Measurements from ENCODE around the gene RNF207. TPM values are rescaled to one million over a fixed set of nuclear protein-coding genes. Genes with fewer than 3 reads are reported as not detected.

The RNF207 gene
- total and polyA plus RNA-seq, 9 donors, result 2.0 to 24.4 (median 7.7) TPM

GRCh38 chr1:6199298-6200187 is 6.4 kb upstream of the RNF207 start, which contains the start of gene RPL22:
Gene RPL22, minus strand, starts transcription at chr1:6199595. Its CDS starts 22 bp downstream, at chr1:6199573.
- DNase-seq, result peak; percentile 95 to 98 (median 96)
- no peaks in the 10 kb centered on the region for H3K27me3 ChIP-seq
- peak within 1 kb of the TSS; percentile 17 to 58 for H3K27ac ChIP-seq
- intact Hi-C loops (cut with DNase I), result loop anchor here in 1 of 4 donors (10.0 kb wide), 1 partner anchor 145 kb away; no protein-coding TSS in a partner anchor
- 0 to 2% (median 1%) methylated on average over 44 to 53 of the region's 53 CpGs for WGBS, 3 donors
- peaks cover 13% of the 10 kb centered on the region for H3K4me1 ChIP-seq (ENCODE audit: insufficient read depth)
- no peaks in the 10 kb centered on the region for H3K36me3 ChIP-seq
- peak within 1 kb of the TSS; percentile 71 for H3K4me3 ChIP-seq
- TF ChIP-seq CTCF (IDR thresholded peaks at IDR 0.05), result peak in 1 of 3 donors; percentile 32
- no peak for TF ChIP-seq EP300 (IDR thresholded peaks at IDR 0.05)
- H3K9me3 ChIP-seq, result no peaks in the 10 kb centered on the region

- peaks cover 16% of the 10 kb centered on the region for H3K4me1 ChIP-seq (ENCODE audit: insufficient read depth)
Measured at GRCh38 chr1:6200188-6200809, 5.6 kb upstream of the RNF207 start.

GRCh38 chr1:6202256-6202655 is 3.7 kb upstream of the RNF207 start:
- Histone ChIP-seq H3K4me3 (no peak overlapping the region), H3K36me3 (no peaks in the 10 kb centered on the region), H3K9me3 (no peaks in the 10 kb centered on the region), H3K27me3 (no peaks in the 10 kb centered on the region), H3K27ac (no peak overlapping the region), H3K4me1 (ENCODE audit: insufficient read depth) (peaks cover 20% of the 10 kb centered on the region)
- 83 to 89% (median 85%) methylated on average over 7 of the region's 7 CpGs for WGBS, 3 donors
- TF ChIP-seq POLR2A (IDR thresholded peaks at IDR 0.05) (no peak), CTCF (IDR thresholded peaks at IDR 0.05) (no peak), EP300 (IDR thresholded peaks at IDR 0.05) (no peak)
- intact Hi-C loops (cut with DNase I), result loop anchor here in 1 of 4 donors (10.0 kb wide), 1 partner anchor 147 kb away; no protein-coding TSS in a partner anchor
- no peak for DNase-seq

More at GRCh38 chr1:6200188-6200809, 5.6 kb upstream of the RNF207 start:
- H3K27me3 ChIP-seq, result no peaks in the 10 kb centered on the region
- no peak for DNase-seq
- H3K4me3 ChIP-seq, result peak overlapping the region; percentile 71
- no peaks in the 10 kb centered on the region for H3K9me3 ChIP-seq
- TF ChIP-seq CTCF (IDR thresholded peaks at IDR 0.05) (no peak), EP300 (IDR thresholded peaks at IDR 0.05) (no peak), POLR2A (IDR thresholded peaks at IDR 0.05) (no peak)
- H3K36me3 ChIP-seq, result no peaks in the 10 kb centered on the region
- H3K27ac ChIP-seq, result peak overlapping the region in 1 of 2 donors; percentile 58
- intact Hi-C loops (cut with DNase I), result loop anchor here in 1 of 4 donors (10.0 kb wide), 1 partner anchor 145 kb away; no protein-coding TSS in a partner anchor
- 62 to 67% (median 62%) methylated on average over 10 of the region's 10 CpGs for WGBS, 3 donors

- Histone ChIP-seq H3K4me3 (peak overlapping the region; percentile 38), H3K27ac (no peak overlapping the region), H3K4me1 (ENCODE audit: insufficient read depth) (peaks cover 13% of the 10 kb centered on the region), H3K27me3 (no peaks in the 10 kb centered on the region), H3K9me3 (no peaks in the 10 kb centered on the region), H3K36me3 (no peaks in the 10 kb centered on the region)
- intact Hi-C loops (cut with DNase I), result loop anchor here in 1 of 4 donors (10.0 kb wide), 1 partner anchor 152 kb away; no protein-coding TSS in a partner anchor
- 8 to 12% (median 11%) methylated on average over 19 to 25 of the region's 25 CpGs for WGBS, 3 donors
- DNase-seq, result no peak
- no peak for TF ChIP-seq POLR2A (IDR thresholded peaks at IDR 0.05)
- no peak for TF ChIP-seq CTCF (IDR thresholded peaks at IDR 0.05)
- no peak for TF ChIP-seq EP300 (IDR thresholded peaks at IDR 0.05)
Measured at GRCh38 chr1:6206520-6206855, 569 bp downstream of the RNF207 start.
